ENCODE measurements around the gene TRIP6. TPM values are rescaled to one million over a fixed set of nuclear protein-coding genes. Genes with fewer than 3 reads are reported as not detected.

Gene TRIP6
- total RNA-seq, 3 donors from 2014 or later (not counting 1 experiment from before 2014, with no cell fraction given), result 1.1 to 3.5 (median 1.5) TPM

GRCh38 chr7:100829150-100829716, 38.0 kb upstream of the TRIP6 start:
- 50% methylated on average over 20 of the region's 20 CpGs for WGBS (ENCODE audit: insufficient coverage)
- no peak overlapping the region for H3K27ac Mint-ChIP-seq
- H3K27me3 ChIP-seq (ENCODE audit: control insufficient read depth, insufficient read depth, low read length), result peaks cover 17% of the 10 kb centered on the region
- peaks cover 28% of the 10 kb centered on the region for H3K4me1 ChIP-seq (ENCODE audit: control insufficient read depth, insufficient read depth, low read length)
- H3K4me3 ChIP-seq (ENCODE audit: low read length), result no peak overlapping the region
- intact Hi-C loops (cut with micrococcal nuclease), result no loop called here
- DNase-seq (no peak), ATAC-seq (no peak)
- no peaks in the 10 kb centered on the region for H3K36me3 ChIP-seq (ENCODE audit: control insufficient read depth, insufficient read depth, low read length)
- no peaks in the 10 kb centered on the region for H3K9me3 Mint-ChIP-seq
- peak overlapping the region; percentile 6 for H3K4me3 Mint-ChIP-seq
- no peaks in the 10 kb centered on the region for H3K9me3 ChIP-seq (ENCODE audit: control insufficient read depth, insufficient read depth, low read length)
- H3K36me3 Mint-ChIP-seq, result no peaks in the 10 kb centered on the region
- H3K27me3 Mint-ChIP-seq (ENCODE audit: low read depth in 2 of 2), result peaks cover 29 to 49% of the 10 kb centered on the region in 2 donors
- no peak for TF ChIP-seq CTCF (IDR thresholded peaks at IDR 0.05)
- H3K27ac ChIP-seq (ENCODE audit: low read length), result no peak overlapping the region
- H3K4me1 Mint-ChIP-seq, result peaks cover 5 to 20% of the 10 kb centered on the region in 2 donors

- Mint-ChIP-seq H3K36me3 (no peaks in the 10 kb centered on the region), H3K4me1 (peaks cover 5 to 20% of the 10 kb centered on the region in 2 donors), H3K27ac (no peak overlapping the region), H3K4me3 (no peak overlapping the region), H3K9me3 (no peaks in the 10 kb centered on the region), H3K27me3 (ENCODE audit: low read depth in 2 of 2) (peaks cover 26 to 41% of the 10 kb centered on the region in 2 donors)
- Histone ChIP-seq H3K27me3 (ENCODE audit: control insufficient read depth, insufficient read depth, low read length) (peaks cover 17% of the 10 kb centered on the region), H3K27ac (ENCODE audit: low read length) (no peak overlapping the region), H3K4me3 (ENCODE audit: low read length) (no peak overlapping the region), H3K36me3 (ENCODE audit: control insufficient read depth, insufficient read depth, low read length) (no peaks in the 10 kb centered on the region), H3K9me3 (ENCODE audit: control insufficient read depth, insufficient read depth, low read length) (no peaks in the 10 kb centered on the region), H3K4me1 (ENCODE audit: control insufficient read depth, insufficient read depth, low read length) (peaks cover 28% of the 10 kb centered on the region)
- whole genome bisulfite sequencing (ENCODE audit: insufficient coverage), result 57% methylated on average over 3 of the region's 4 CpGs
- TF ChIP-seq CTCF (IDR thresholded peaks at IDR 0.05), result no peak
- no peak for DNase-seq
- ATAC-seq, result no peak
- intact Hi-C loops (cut with micrococcal nuclease), result no loop called here
Measured at GRCh38 chr7:100830396-100830795, 36.8 kb upstream of the TRIP6 start.

GRCh38 chr7:100832281-100832633, 34.9 kb upstream of the TRIP6 start:
- peaks cover 10% of the 10 kb centered on the region for H3K27me3 ChIP-seq (ENCODE audit: control insufficient read depth, insufficient read depth, low read length)
- H3K27ac Mint-ChIP-seq, result no peak overlapping the region
- no peak overlapping the region for H3K27ac ChIP-seq (ENCODE audit: low read length)
- H3K9me3 ChIP-seq (ENCODE audit: control insufficient read depth, insufficient read depth, low read length), result no peaks in the 10 kb centered on the region
- intact Hi-C loops (cut with micrococcal nuclease), result no loop called here
- ATAC-seq (no peak), DNase-seq (no peak)
- no peak overlapping the region for H3K4me3 ChIP-seq (ENCODE audit: low read length)
- H3K9me3 Mint-ChIP-seq, result no peaks in the 10 kb centered on the region
- 86% methylated on average over 4 of the region's 5 CpGs for WGBS (ENCODE audit: insufficient coverage)
- H3K4me3 Mint-ChIP-seq, result no peak overlapping the region
- no peaks in the 10 kb centered on the region for H3K36me3 Mint-ChIP-seq
- H3K4me1 ChIP-seq (ENCODE audit: control insufficient read depth, insufficient read depth, low read length), result peaks cover 24% of the 10 kb centered on the region
- H3K36me3 ChIP-seq (ENCODE audit: control insufficient read depth, insufficient read depth, low read length), result no peaks in the 10 kb centered on the region
- TF ChIP-seq CTCF (IDR thresholded peaks at IDR 0.05), result no peak
- H3K4me1 Mint-ChIP-seq, result peaks cover 8 to 19% of the 10 kb centered on the region in 2 donors
- peaks cover 13 to 28% of the 10 kb centered on the region in 2 donors for H3K27me3 Mint-ChIP-seq (ENCODE audit: low read depth in 2 of 2)
